Ishikawa (cell line): ENCODE measurements around the gene VWA3B.

Source experiments
- CEBPB ChIP-seq: IDR thresholded peaks from 2 replicates; pipeline ENCODE4 v1.6.1; 2012
- EP300 ChIP-seq: IDR thresholded peaks from 2 replicates; pipeline ENCODE4 v1.6.1; 2012; ENCODE audit warnings: borderline replicate concordance
- MAX ChIP-seq: IDR thresholded peaks from 2 replicates; pipeline ENCODE4 v1.6.1; 2012
- NFIC ChIP-seq: IDR thresholded peaks from 2 replicates; pipeline ENCODE4 v1.6.1; 2012
- RAD21 ChIP-seq: IDR thresholded peaks from 2 replicates; pipeline ENCODE4 v1.6.1; 2012; ENCODE audit warnings: low read depth
- REST ChIP-seq: IDR thresholded peaks from 2 replicates; pipeline ENCODE4 v1.6.1; 2012; ENCODE audit warnings: low read depth, mild to moderate bottlenecking
- TAF1 ChIP-seq: IDR thresholded peaks from 2 replicates; pipeline ENCODE4 v1.6.1; 2012; ENCODE audit warnings: low read depth, mild to moderate bottlenecking
- TEAD4 ChIP-seq: IDR thresholded peaks from 2 replicates; pipeline ENCODE4 v1.6.1; 2012
- YY1 ChIP-seq: IDR thresholded peaks from 2 replicates; pipeline ENCODE4 v1.6.1; 2012; ENCODE audit warnings: low read depth
- TF ChIP-seq, protein P1 (sequence below): IDR thresholded peaks from 2 replicates; pipeline ENCODE4 v1.6.1; 2012

- TF ChIP-seq REST (no peak), TAF1 (no peak), NFIC (no peak), MAX (no peak), EP300 (no peak), RAD21 (no peak), CEBPB (0 out of 2 replicates have a peak, but pooled peaks have one; percentile 22), TEAD4 (no peak), YY1 (no peak)
- TF ChIP-seq, protein P1, sequence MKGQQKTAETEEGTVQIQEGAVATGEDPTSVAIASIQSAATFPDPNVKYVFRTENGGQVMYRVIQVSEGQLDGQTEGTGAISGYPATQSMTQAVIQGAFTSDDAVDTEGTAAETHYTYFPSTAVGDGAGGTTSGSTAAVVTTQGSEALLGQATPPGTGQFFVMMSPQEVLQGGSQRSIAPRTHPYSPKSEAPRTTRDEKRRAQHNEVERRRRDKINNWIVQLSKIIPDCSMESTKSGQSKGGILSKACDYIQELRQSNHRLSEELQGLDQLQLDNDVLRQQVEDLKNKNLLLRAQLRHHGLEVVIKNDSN: no peak
These were observed 150.0 kb downstream of the VWA3B start for GRCh38 chr2:98236935-98237334.
